Stomach (tissue), 9 donors: ENCODE data around the gene RNASE13. TPM values are rescaled to one million over a fixed set of nuclear protein-coding genes. Genes with fewer than 3 reads are reported as not detected.
A peak's percentile ranks its signal among the peaks of the same experiment; 100 is the strongest.

Experiments
- DNase-seq, 2 donors: peaks; one replicate each; pipeline versions ENCODE4 v3.0.0 to v3.0.0-alpha.2; 2013 to 2019
- H3K27ac ChIP-seq, 5 donors: fragments of 200-600 bp in 4 of 5; sonication (generic) in 4 of 5; one replicate each; pipeline ENCODE4 v1.5.1; 2013 to 2019; ENCODE audit warnings: mild to moderate bottlenecking in 1 of 5, moderate library complexity in 1 of 5
- H3K27me3 ChIP-seq, 3 donors: fragments of 200-600 bp; sonication (generic); one replicate each; pipeline ENCODE4 v1.5.1; 2017 to 2019; ENCODE audit warnings: mixed run types in 1 of 3
- H3K36me3 ChIP-seq, 4 donors: fragments of 200-600 bp; sonication (generic); 1 replicate in 3 of 4; 2 replicates in 1 of 4; pipeline ENCODE4 v1.5.1; 2016 to 2019
- H3K4me1 ChIP-seq, 4 donors: fragments of 200-600 bp; sonication (generic); one replicate each; pipeline ENCODE4 v1.5.1; 2016 to 2019
- H3K4me3 ChIP-seq, 4 donors: fragments of 200-600 bp; sonication (generic) in 3 of 4; one replicate each; pipeline ENCODE4 v1.5.1; 2016 to 2019; ENCODE audit warnings: mild to moderate bottlenecking in 1 of 4
- H3K9me3 ChIP-seq, 4 donors: fragments of 200-600 bp; sonication (generic); one replicate each; pipeline ENCODE4 v1.5.1; 2016 to 2019
- EP300 ChIP-seq: sonication (generic); formaldehyde crosslinking; IDR thresholded peaks from one replicate; pipeline ENCODE4 v1.6.1; 2017; ENCODE audit warnings: antibody characterized with exemption
- POLR2A ChIP-seq, 4 donors: fragments of 450-650 bp; IDR thresholded peaks; one replicate each; pipeline ENCODE4 v1.6.1; 2016; ENCODE audit warnings: antibody characterized with exemption in 4 of 4, control low read depth in 2 of 4, mild to moderate bottlenecking in 1 of 4, moderate library complexity in 1 of 4
- POLR2AphosphoS5 ChIP-seq, 3 donors: sonication (generic); formaldehyde crosslinking; IDR thresholded peaks; one replicate each; pipeline ENCODE4 v1.6.1; 2016; ENCODE audit warnings: antibody characterized with exemption in 3 of 3
- WGBS, 5 donors: extraction: QIAGEN DNeasy Blood & Tissue Kit in 3 of 5; methylation state at CpG; one replicate each; pipeline versions ENCODE4 v1.1.5 to v1.1.7; 2013 to 2018; 5-methylcytosine and 5-hydroxymethylcytosine counted together
- intact Hi-C: fragments of 100-400 bp; cut with DNase I; formaldehyde crosslinking; loops from one replicate; pipeline ENCODE4 v1.15.1; 2023; ENCODE audit warnings: low total_unique reads
- polyA plus RNA-seq, 3 donors: library from polyadenylated mRNA; stranded (reverse); fragments of 200-250 nt; gene quantifications; one replicate each; pipeline ENCODE4 v1.2.3, GENCODE V29; 2013
- total RNA-seq, 5 donors: library from RNA; depleted of rRNA; stranded (reverse); fragments of >200 nt; gene quantifications; one replicate each; pipeline versions ENCODE4 v1.1.0 to v1.2.3, GENCODE V29; 2014 to 2016
- TF ChIP-seq, protein P1 (sequence below), 7 experiments: fragments of 450-650 bp in 4 of 7; fragments of 200-600 bp in 3 of 7; sonication (generic) in 3 of 7; IDR thresholded peaks; one replicate each; pipeline ENCODE4 v1.5.1; 2016 to 2019; ENCODE audit warnings: antibody characterized with exemption in 7 of 7, control low read depth in 2 of 7, mild to moderate bottlenecking in 1 of 7
- donor health status: healthy with polysubstance abuse.
- donor health status: Bipolar disorder and iron deficiency.
- donor health status: healthy.

RNASE13 gene
- total and polyA plus RNA-seq, 8 donors: 0.18 TPM; not detected in 7

- Histone ChIP-seq H3K27ac (peak overlapping the region in 1 of 5 donors; percentile 5), H3K27me3 (no peaks in the 10 kb centered on the region), H3K4me1 (peaks cover 0 to 20% (median 9%) of the 10 kb centered on the region in 4 donors), H3K4me3 (no peak overlapping the region), H3K36me3 (no peaks in the 10 kb centered on the region), H3K9me3 (no peaks in the 10 kb centered on the region)
- intact Hi-C loops: no loop called here
- WGBS, 5 donors: 30 to 56% (median 50%) methylated on average over 13 of the region's 13 CpGs
- no peak for TF ChIP-seq POLR2A (IDR thresholded peaks at IDR 0.05)
- no peak for TF ChIP-seq EP300
- TF ChIP-seq, protein P1, sequence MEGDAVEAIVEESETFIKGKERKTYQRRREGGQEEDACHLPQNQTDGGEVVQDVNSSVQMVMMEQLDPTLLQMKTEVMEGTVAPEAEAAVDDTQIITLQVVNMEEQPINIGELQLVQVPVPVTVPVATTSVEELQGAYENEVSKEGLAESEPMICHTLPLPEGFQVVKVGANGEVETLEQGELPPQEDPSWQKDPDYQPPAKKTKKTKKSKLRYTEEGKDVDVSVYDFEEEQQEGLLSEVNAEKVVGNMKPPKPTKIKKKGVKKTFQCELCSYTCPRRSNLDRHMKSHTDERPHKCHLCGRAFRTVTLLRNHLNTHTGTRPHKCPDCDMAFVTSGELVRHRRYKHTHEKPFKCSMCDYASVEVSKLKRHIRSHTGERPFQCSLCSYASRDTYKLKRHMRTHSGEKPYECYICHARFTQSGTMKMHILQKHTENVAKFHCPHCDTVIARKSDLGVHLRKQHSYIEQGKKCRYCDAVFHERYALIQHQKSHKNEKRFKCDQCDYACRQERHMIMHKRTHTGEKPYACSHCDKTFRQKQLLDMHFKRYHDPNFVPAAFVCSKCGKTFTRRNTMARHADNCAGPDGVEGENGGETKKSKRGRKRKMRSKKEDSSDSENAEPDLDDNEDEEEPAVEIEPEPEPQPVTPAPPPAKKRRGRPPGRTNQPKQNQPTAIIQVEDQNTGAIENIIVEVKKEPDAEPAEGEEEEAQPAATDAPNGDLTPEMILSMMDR (IDR thresholded peaks at IDR 0.05): no peak
- no peak for TF ChIP-seq POLR2AphosphoS5 (IDR thresholded peaks at IDR 0.05)
- no peak for DNase-seq
Measured at GRCh38 chr14:21060614-21061346, 26.2 kb upstream of the RNASE13 start.

GRCh38 chr14:21059842-21060613 is 25.4 kb upstream of the RNASE13 start:
- no peaks in the 10 kb centered on the region for H3K27me3 ChIP-seq
- 70 to 80% (median 78%) methylated on average over 8 of the region's 8 CpGs for WGBS, 5 donors
- H3K27ac ChIP-seq: no peak overlapping the region
- H3K36me3 ChIP-seq: no peaks in the 10 kb centered on the region
- DNase-seq: peak in 1 of 2 donors; percentile 37
- peaks cover 3 to 28% (median 14%) of the 10 kb centered on the region in 4 donors for H3K4me1 ChIP-seq
- H3K9me3 ChIP-seq: no peaks in the 10 kb centered on the region
- H3K4me3 ChIP-seq: no peak overlapping the region
- intact Hi-C loops: no loop called here
- no peak for TF ChIP-seq POLR2A (IDR thresholded peaks at IDR 0.05)
- TF ChIP-seq EP300: no peak
- TF ChIP-seq, protein P1 (IDR thresholded peaks at IDR 0.05): no peak
- no peak for TF ChIP-seq POLR2AphosphoS5 (IDR thresholded peaks at IDR 0.05)

DNA sequence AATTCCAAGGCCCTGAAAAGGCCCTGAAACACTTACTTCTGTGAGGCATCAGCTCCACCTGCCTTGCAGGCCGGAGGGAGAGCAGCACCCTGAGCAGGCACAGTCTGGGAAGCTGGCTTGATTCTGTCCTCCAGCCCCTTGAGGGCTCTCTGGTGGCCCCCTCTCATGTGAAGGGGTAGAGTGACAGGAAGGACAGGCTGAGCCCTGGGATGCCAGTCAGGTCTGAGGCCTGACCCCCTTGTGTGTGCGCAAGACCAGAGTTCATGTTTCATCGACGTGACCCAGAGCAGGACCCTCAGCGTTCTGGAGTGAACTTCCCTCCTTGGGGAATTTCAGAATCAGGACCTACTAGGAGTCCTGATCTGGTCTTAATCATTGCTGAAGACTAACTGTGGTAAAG is 24.3 kb upstream of the RNASE13 start:
- H3K27ac ChIP-seq: no peak overlapping the region

More for the DNA sequence above, 24.3 kb upstream of the RNASE13 start:
- intact Hi-C loops: no loop called here
- Histone ChIP-seq H3K36me3 (no peaks in the 10 kb centered on the region), H3K9me3 (no peaks in the 10 kb centered on the region), H3K4me1 (peaks cover 3 to 39% (median 19%) of the 10 kb centered on the region in 4 donors), H3K27me3 (no peaks in the 10 kb centered on the region), H3K4me3 (no peak overlapping the region)
- WGBS, 5 donors: 83 to 92% (median 88%) methylated on average over 5 of the region's 5 CpGs
- no peak for TF ChIP-seq POLR2A (IDR thresholded peaks at IDR 0.05)
- TF ChIP-seq EP300: no peak
- TF ChIP-seq POLR2AphosphoS5 (IDR thresholded peaks at IDR 0.05): no peak
- TF ChIP-seq, protein P1 (IDR thresholded peaks at IDR 0.05): no peak
- no peak for DNase-seq
